HG03066 (cell line): Measurements from ENCODE around the gene OGFOD3.
"Not testable (repeated sequence)": the region's sequence is repeated elsewhere in the genome, so short reads cannot be mapped to it uniquely, and the experiment has no call there.

Source experiments
- ATAC-seq: cut with Tn5 transposase; IDR thresholded peaks from one replicate; pipeline ENCODE4 v1.9.1; 2021; ENCODE audit warnings: low read depth; ENCODE audit not compliant: unreplicated experiment

OGFOD3 gene

GRCh38 chr17:82435601-82436583, 17.5 kb upstream of the OGFOD3 start:
- ATAC-seq = no peak

GRCh38 chr17:82435103-82435502, 16.7 kb upstream of the OGFOD3 start:
- ATAC-seq = no peak

- ATAC-seq = no peak
Observed at GRCh38 chr17:82434216-82434565, 15.8 kb upstream of the OGFOD3 start.

- no peak for ATAC-seq
Observed at GRCh38 chr17:82433560-82434215, 15.3 kb upstream of the OGFOD3 start.

- no peak for ATAC-seq
Observed at GRCh38 chr17:82432017-82432416, 13.6 kb upstream of the OGFOD3 start.

GRCh38 chr17:82429824-82430223, 11.4 kb upstream of the OGFOD3 start:
- no peak for ATAC-seq

- ATAC-seq = no peak
Observed at GRCh38 chr17:82428546-82428945, 10.2 kb upstream of the OGFOD3 start.

GRCh38 chr17:82424863-82425159, 6.4 kb upstream of the OGFOD3 start:
- ATAC-seq = no peak

- no peak for ATAC-seq
Observed at GRCh38 chr17:82424001-82424862, 5.8 kb upstream of the OGFOD3 start.

- no peak for ATAC-seq
Observed at GRCh38 chr17:82419540-82419939, 1.2 kb upstream of the OGFOD3 start.

- no peak for ATAC-seq
Observed at GRCh38 chr17:82416771-82417170, 1.6 kb downstream of the OGFOD3 start.

- no peak for ATAC-seq
Observed at GRCh38 chr17:82416264-82416663, 2.1 kb downstream of the OGFOD3 start.

GRCh38 chr17:82415786-82416185, 2.6 kb downstream of the OGFOD3 start:
- no peak for ATAC-seq

- no peak for ATAC-seq
Observed at GRCh38 chr17:82415336-82415735, 3.0 kb downstream of the OGFOD3 start.

- no peak for ATAC-seq
Observed at GRCh38 chr17:82414548-82415281, 3.7 kb downstream of the OGFOD3 start.

- ATAC-seq = no peak
Observed at GRCh38 chr17:82412535-82413520, 5.6 kb downstream of the OGFOD3 start.

- not testable (repeated sequence) for ATAC-seq
Observed at GRCh38 chr17:82412081-82412480, 6.3 kb downstream of the OGFOD3 start.

- no peak for ATAC-seq
Observed at GRCh38 chr17:82411396-82412053, 6.9 kb downstream of the OGFOD3 start.
